CD8-positive, alpha-beta memory T cell (primary cell): ENCODE results near the gene GNAZ. TPM values are rescaled to one million over a fixed set of nuclear protein-coding genes. Genes with fewer than 3 reads are reported as not detected.
A peak's percentile ranks its signal among the peaks of the same experiment; 100 is the strongest.

Experiments
- CTCF ChIA-PET: fragments of 350-600 bp; sonication (Branson Sonifier 250); formaldehyde crosslinking; loops from one replicate; lab custom pipeline; 2021; ENCODE audit warnings: antibody characterized with exemption; lab: Charles Lee
- POLR2A ChIA-PET: fragments of 350-600 bp; sonication (Branson Sonifier 250); formaldehyde crosslinking; loops from one replicate; lab custom pipeline; 2021; ENCODE audit warnings: antibody characterized with exemption; lab: Charles Lee
- DNase-seq, 5 donors: peaks; one replicate each; pipeline versions ENCODE4 v3.0.0 to v3.0.0-alpha.2; 2020 to 2022; ENCODE audit warnings: mixed read lengths in 1 of 5
- H3K27ac ChIP-seq: one replicate; pipeline ENCODE4 v1.7.0; 2013; ENCODE audit warnings: low read depth, mild to moderate bottlenecking, low read length, moderate library complexity
- H3K27me3 ChIP-seq: 2 replicates; pipeline ENCODE4 v1.7.0; 2013; ENCODE audit warnings: low read length, mild to moderate bottlenecking; ENCODE audit not compliant: insufficient read depth, poor library complexity, severe bottlenecking
- H3K36me3 ChIP-seq: 2 replicates; pipeline ENCODE4 v1.7.0; 2013; ENCODE audit warnings: mild to moderate bottlenecking, low read length, moderate library complexity; ENCODE audit not compliant: insufficient read depth
- H3K4me1 ChIP-seq: 2 replicates; pipeline ENCODE4 v1.7.0; 2013; ENCODE audit warnings: mild to moderate bottlenecking, low read length, moderate library complexity; ENCODE audit not compliant: insufficient read depth
- H3K4me3 ChIP-seq: 2 replicates; pipeline ENCODE4 v1.7.0; 2013; ENCODE audit warnings: mild to moderate bottlenecking, low read length
- H3K9me3 ChIP-seq: 2 replicates; pipeline ENCODE4 v1.7.0; 2013; ENCODE audit warnings: mild to moderate bottlenecking, low read length
- H3K27ac Mint-ChIP-seq, 8 donors: one replicate each; pipeline ENCODE4 v1.8.0; 2020 to 2021; ENCODE audit warnings: mixed read lengths in 8 of 8, mild to moderate bottlenecking in 6 of 8, inconsistent platforms in 3 of 8, moderate library complexity in 3 of 8
- H3K27me3 Mint-ChIP-seq, 2 donors: one replicate each; pipeline ENCODE4 v1.8.0; 2020 to 2021; ENCODE audit warnings: mixed read lengths in 2 of 2, mild to moderate bottlenecking in 1 of 2, moderate library complexity in 1 of 2
- H3K36me3 Mint-ChIP-seq, 3 donors: one replicate each; pipeline ENCODE4 v1.8.0; 2020 to 2021; ENCODE audit warnings: mixed read lengths in 3 of 3, inconsistent platforms in 1 of 3, mild to moderate bottlenecking in 1 of 3
- H3K4me1 Mint-ChIP-seq, 3 donors: one replicate each; pipeline ENCODE4 v1.8.0; 2020 to 2021; ENCODE audit warnings: mixed read lengths in 3 of 3, inconsistent platforms in 1 of 3, mild to moderate bottlenecking in 1 of 3
- H3K4me3 Mint-ChIP-seq, 7 donors: one replicate each; pipeline ENCODE4 v1.8.0; 2020 to 2021; ENCODE audit warnings: mixed read lengths in 7 of 7, mild to moderate bottlenecking in 6 of 7, moderate library complexity in 4 of 7, inconsistent platforms in 2 of 7
- H3K9me3 Mint-ChIP-seq, 5 donors: one replicate each; pipeline ENCODE4 v1.8.0; 2020 to 2022; ENCODE audit warnings: mixed read lengths in 5 of 5, mild to moderate bottlenecking in 3 of 5, moderate library complexity in 2 of 5, inconsistent platforms in 1 of 5
- polyA plus RNA-seq: library from polyadenylated mRNA; unstranded; fragments of 300-500 nt; fragmentation: Illumina TruSeq; gene quantifications from one replicate; pipeline ENCODE4 v1.2.3, GENCODE V29; 2021
- total RNA-seq, 2 experiments: library from RNA; stranded (reverse); gene quantifications; one replicate each; pipeline ENCODE4 v1.2.3, GENCODE V29; 2021

The GNAZ gene
- total and polyA plus RNA-seq, 3 experiments from 2014 or later = 0.53 to 2.6 (median 2.0) TPM

GRCh38 chr22:23074451-23074850 is 4.1 kb downstream of the GNAZ start:
- H3K4me3 ChIP-seq = no peak overlapping the region
- peaks cover 3 to 13% (median 3%) of the 10 kb centered on the region in 3 donors for H3K4me1 Mint-ChIP-seq
- peak in 1 of 5 donors; percentile 11 for DNase-seq
- H3K9me3 ChIP-seq = no peaks in the 10 kb centered on the region
- ChIA-PET POLR2A (no interaction called here), CTCF (no interaction called here)
- H3K4me3 Mint-ChIP-seq = peak overlapping the region in 1 of 7 donors; percentile 27
- H3K36me3 Mint-ChIP-seq = peaks cover 0 to 2% (median 0%) of the 10 kb centered on the region in 3 donors
- H3K27me3 ChIP-seq = peaks cover 21% of the 10 kb centered on the region
- peak overlapping the region in 1 of 8 donors; percentile 75 for H3K27ac Mint-ChIP-seq
- H3K4me1 ChIP-seq = peaks cover 15% of the 10 kb centered on the region
- H3K27ac ChIP-seq = no peak overlapping the region
- peaks cover 8 to 28% of the 10 kb centered on the region in 2 donors for H3K27me3 Mint-ChIP-seq
- H3K36me3 ChIP-seq = no peaks in the 10 kb centered on the region
- no peaks in the 10 kb centered on the region for H3K9me3 Mint-ChIP-seq

GRCh38 chr22:23075050-23075449 is 4.7 kb downstream of the GNAZ start:
- Mint-ChIP-seq H3K4me3 (no peak overlapping the region), H3K36me3 (no peaks in the 10 kb centered on the region), H3K27me3 (peaks cover 8 to 28% of the 10 kb centered on the region in 2 donors), H3K27ac (no peak overlapping the region), H3K9me3 (no peaks in the 10 kb centered on the region), H3K4me1 (peaks cover 0 to 9% (median 0%) of the 10 kb centered on the region in 3 donors)
- Histone ChIP-seq H3K36me3 (no peaks in the 10 kb centered on the region), H3K4me3 (no peak overlapping the region), H3K27ac (no peak overlapping the region), H3K9me3 (no peaks in the 10 kb centered on the region), H3K4me1 (peaks cover 11% of the 10 kb centered on the region), H3K27me3 (peaks cover 21% of the 10 kb centered on the region)
- ChIA-PET POLR2A (no interaction called here), CTCF (no interaction called here)
- no peak for DNase-seq

GRCh38 chr22:23075525-23076216 is 5.4 kb downstream of the GNAZ start:
- no peaks in the 10 kb centered on the region for H3K9me3 Mint-ChIP-seq
- POLR2A ChIA-PET = no interaction called here

GRCh38 chr22:23076896-23077572 is 6.7 kb downstream of the GNAZ start:
- Histone ChIP-seq H3K4me3 (no peak overlapping the region), H3K4me1 (no peaks in the 10 kb centered on the region), H3K27me3 (peaks cover 11% of the 10 kb centered on the region), H3K36me3 (no peaks in the 10 kb centered on the region), H3K27ac (no peak overlapping the region), H3K9me3 (no peaks in the 10 kb centered on the region)
- H3K36me3 Mint-ChIP-seq = no peaks in the 10 kb centered on the region
- H3K4me1 Mint-ChIP-seq = peaks cover 0 to 7% (median 0%) of the 10 kb centered on the region in 3 donors
- H3K9me3 Mint-ChIP-seq = no peaks in the 10 kb centered on the region
- CTCF ChIA-PET = no interaction called here
- H3K4me3 Mint-ChIP-seq = no peak overlapping the region
- DNase-seq = no peak
- no peak overlapping the region for H3K27ac Mint-ChIP-seq
- peaks cover 6 to 20% of the 10 kb centered on the region in 2 donors for H3K27me3 Mint-ChIP-seq
- POLR2A ChIA-PET = no interaction called here

More at GRCh38 chr22:23075525-23076216, 5.4 kb downstream of the GNAZ start:
- Histone ChIP-seq H3K4me3 (no peak overlapping the region), H3K9me3 (no peaks in the 10 kb centered on the region), H3K27me3 (peaks cover 21% of the 10 kb centered on the region), H3K27ac (no peak overlapping the region), H3K4me1 (peaks cover 10% of the 10 kb centered on the region), H3K36me3 (no peaks in the 10 kb centered on the region)
- no peak overlapping the region for H3K27ac Mint-ChIP-seq
- CTCF ChIA-PET = no interaction called here
- peaks cover 0 to 9% (median 0%) of the 10 kb centered on the region in 3 donors for H3K4me1 Mint-ChIP-seq
- DNase-seq = no peak
- H3K4me3 Mint-ChIP-seq = no peak overlapping the region
- H3K27me3 Mint-ChIP-seq = peaks cover 8 to 28% of the 10 kb centered on the region in 2 donors
- H3K36me3 Mint-ChIP-seq = no peaks in the 10 kb centered on the region

GRCh38 chr22:23077627-23078461 is 7.5 kb downstream of the GNAZ start:
- Mint-ChIP-seq H3K36me3 (no peaks in the 10 kb centered on the region), H3K27me3 (peaks cover 6 to 16% of the 10 kb centered on the region in 2 donors), H3K4me1 (peaks cover 0 to 7% (median 0%) of the 10 kb centered on the region in 3 donors), H3K4me3 (no peak overlapping the region), H3K9me3 (no peaks in the 10 kb centered on the region), H3K27ac (no peak overlapping the region)
- ChIA-PET CTCF (no interaction called here), POLR2A (no interaction called here)
- no peaks in the 10 kb centered on the region for H3K9me3 ChIP-seq
- no peaks in the 10 kb centered on the region for H3K36me3 ChIP-seq
- no peak overlapping the region for H3K4me3 ChIP-seq
- no peak for DNase-seq
- H3K27me3 ChIP-seq = peaks cover 7% of the 10 kb centered on the region
- H3K4me1 ChIP-seq = no peaks in the 10 kb centered on the region
- H3K27ac ChIP-seq = no peak overlapping the region

- H3K4me1 Mint-ChIP-seq = peaks cover 0 to 7% (median 0%) of the 10 kb centered on the region in 3 donors
- peaks cover 6 to 16% of the 10 kb centered on the region in 2 donors for H3K27me3 Mint-ChIP-seq
Measured at GRCh38 chr22:23078462-23078787, 8.1 kb downstream of the GNAZ start.

GRCh38 chr22:23079240-23079768 is 9.0 kb downstream of the GNAZ start:
- Mint-ChIP-seq H3K27ac (peak overlapping the region in 1 of 8 donors; percentile 60), H3K4me3 (no peak overlapping the region), H3K27me3 (peaks cover 4 to 7% of the 10 kb centered on the region in 2 donors), H3K9me3 (no peaks in the 10 kb centered on the region), H3K36me3 (no peaks in the 10 kb centered on the region), H3K4me1 (peaks cover 0 to 7% (median 0%) of the 10 kb centered on the region in 3 donors)
- Histone ChIP-seq H3K9me3 (no peaks in the 10 kb centered on the region), H3K4me3 (no peak overlapping the region), H3K36me3 (no peaks in the 10 kb centered on the region), H3K27ac (no peak overlapping the region), H3K4me1 (no peaks in the 10 kb centered on the region), H3K27me3 (peaks cover 3% of the 10 kb centered on the region)
- DNase-seq = no peak
- ChIA-PET CTCF (no interaction called here), POLR2A (no interaction called here)

More at GRCh38 chr22:23078462-23078787, 8.1 kb downstream of the GNAZ start:
- Histone ChIP-seq H3K4me1 (no peaks in the 10 kb centered on the region), H3K27ac (no peak overlapping the region), H3K9me3 (no peaks in the 10 kb centered on the region), H3K36me3 (no peaks in the 10 kb centered on the region), H3K4me3 (no peak overlapping the region), H3K27me3 (peaks cover 3% of the 10 kb centered on the region)
- Mint-ChIP-seq H3K36me3 (no peaks in the 10 kb centered on the region), H3K4me3 (no peak overlapping the region), H3K27ac (peak overlapping the region in 1 of 8 donors; percentile 84), H3K9me3 (no peaks in the 10 kb centered on the region)
- CTCF ChIA-PET = no interaction called here
- DNase-seq = no peak
- POLR2A ChIA-PET = no interaction called here
